OCI-LY3 (cell line): ENCODE measurements around the gene SYT1.

ENCODE experiments used
- H2AFZ ChIP-seq: fragments of 200-600, 300-600 bp; shearing (Covaris generic); 2 replicates; pipeline ENCODE4 v1.6.0; 2014; ENCODE audit warnings: antibody characterized with exemption, low read depth, low read length
- H3K27ac ChIP-seq: fragments of 200-600, 300-600 bp; sonication (generic); 2 replicates; pipeline ENCODE4 v1.5.1; 2014; ENCODE audit warnings: mild to moderate bottlenecking, low read length, moderate library complexity, mixed read lengths
- H3K27me3 ChIP-seq: fragments of 200-600, 300-600 bp; sonication (generic); 2 replicates; pipeline ENCODE4 v1.6.1; 2014; ENCODE audit warnings: low read depth, low read length, mixed read lengths
- H3K36me3 ChIP-seq: fragments of 200-600, 300-600 bp; sonication (generic); replicated peaks from 2 replicates; pipeline ENCODE3; 2014; ENCODE audit warnings: low read depth, low read length, mixed read lengths
- H3K4me1 ChIP-seq: fragments of 300-600, 200-600 bp; sonication (generic); 2 replicates; pipeline ENCODE4 v1.6.1; 2014; ENCODE audit warnings: low read length, mixed read lengths
- H3K4me2 ChIP-seq: fragments of 200-600, 300-600 bp; sonication (generic); 2 replicates; pipeline ENCODE4 v1.6.1; 2014; ENCODE audit warnings: low read length, mixed read lengths
- H3K4me3 ChIP-seq: fragments of 300-600, 200-600 bp; sonication (generic); 2 replicates; pipeline ENCODE4 v1.5.1; 2014; ENCODE audit warnings: antibody characterized with exemption, mild to moderate bottlenecking, low read length, moderate library complexity
- H3K79me2 ChIP-seq: fragments of 300-600, 200-600 bp; shearing (Covaris generic); 2 replicates; pipeline ENCODE4 v1.6.1; 2014; ENCODE audit warnings: mild to moderate bottlenecking, low read length, mixed read lengths
- H3K9ac ChIP-seq: fragments of 300-600, 200-600 bp; shearing (Covaris generic); 2 replicates; pipeline ENCODE4 v1.6.0; 2014; ENCODE audit warnings: mild to moderate bottlenecking, low read length, moderate library complexity
- H3K9me3 ChIP-seq: fragments of 200-600, 300-600 bp; shearing (Covaris generic); 2 replicates; pipeline ENCODE4 v1.6.1; 2014; ENCODE audit warnings: low read length, mixed read lengths; ENCODE audit not compliant: insufficient read depth
- H4K20me1 ChIP-seq: fragments of 200-600, 300-600 bp; sonication (generic); 2 replicates; pipeline ENCODE4 v1.6.1; 2016; ENCODE audit warnings: low read length, mixed read lengths; ENCODE audit not compliant: insufficient read depth
- CTCF ChIP-seq: fragments of 200-600, 300-600 bp; sonication (generic); IDR thresholded peaks from 2 replicates; pipeline ENCODE4 v1.5.1; 2014; ENCODE audit warnings: antibody characterized with exemption, low read length, low read depth
- EZH2phosphoT487 ChIP-seq: fragments of 200-600 bp; shearing (Covaris generic); IDR thresholded peaks from 2 replicates; pipeline ENCODE4 v1.6.1; 2018; ENCODE audit warnings: antibody characterized with exemption, mixed run types, low read depth

The SYT1 gene

GRCh38 chr12:79381248-79382208, 517.0 kb downstream of the SYT1 start:
- peak overlapping the region; percentile 67 for H3K4me2 ChIP-seq
- no peaks in the 10 kb centered on the region for H3K36me3 ChIP-seq
- no peak overlapping the region for H3K9ac ChIP-seq
- H3K4me1 ChIP-seq = peaks cover 10% of the 10 kb centered on the region
- H3K4me3 ChIP-seq = peak overlapping the region; percentile 54
- H3K9me3 ChIP-seq = no peaks in the 10 kb centered on the region
- no peak overlapping the region for H3K27ac ChIP-seq
- no peaks in the 10 kb centered on the region for H3K79me2 ChIP-seq
- peak overlapping the region; percentile 67 for H2AFZ ChIP-seq
- H3K27me3 ChIP-seq = no peaks in the 10 kb centered on the region
- TF ChIP-seq EZH2phosphoT487 (no peak), CTCF (no peak)
- no peaks in the 10 kb centered on the region for H4K20me1 ChIP-seq

GRCh38 chr12:79384551-79384950, 520.0 kb downstream of the SYT1 start:
- no peak overlapping the region for H2AFZ ChIP-seq
- H3K4me1 ChIP-seq = peaks cover 10% of the 10 kb centered on the region
- H3K4me2 ChIP-seq = no peak overlapping the region
- no peak overlapping the region for H3K9ac ChIP-seq
- H3K9me3 ChIP-seq = no peaks in the 10 kb centered on the region
- H3K36me3 ChIP-seq = no peaks in the 10 kb centered on the region
- H3K27ac ChIP-seq = no peak overlapping the region
- H4K20me1 ChIP-seq = no peaks in the 10 kb centered on the region
- no peaks in the 10 kb centered on the region for H3K27me3 ChIP-seq
- no peaks in the 10 kb centered on the region for H3K79me2 ChIP-seq
- H3K4me3 ChIP-seq = no peak overlapping the region
- TF ChIP-seq CTCF (no peak), EZH2phosphoT487 (no peak)

- no peak overlapping the region for H3K4me3 ChIP-seq
- no peaks in the 10 kb centered on the region for H3K79me2 ChIP-seq
- no peak overlapping the region for H3K4me2 ChIP-seq
- H3K27me3 ChIP-seq = no peaks in the 10 kb centered on the region
- no peaks in the 10 kb centered on the region for H4K20me1 ChIP-seq
- no peak overlapping the region for H2AFZ ChIP-seq
- TF ChIP-seq CTCF = no peak
- no peak for TF ChIP-seq EZH2phosphoT487
- H3K36me3 ChIP-seq = no peaks in the 10 kb centered on the region
- no peaks in the 10 kb centered on the region for H3K4me1 ChIP-seq
- no peaks in the 10 kb centered on the region for H3K9me3 ChIP-seq
- no peak overlapping the region for H3K27ac ChIP-seq
- no peak overlapping the region for H3K9ac ChIP-seq
Observed at GRCh38 chr12:79388011-79388410, 523.4 kb downstream of the SYT1 start.

- H3K9me3 ChIP-seq = no peaks in the 10 kb centered on the region
- no peaks in the 10 kb centered on the region for H4K20me1 ChIP-seq
- H3K79me2 ChIP-seq = no peaks in the 10 kb centered on the region
- no peak overlapping the region for H3K27ac ChIP-seq
- no peak overlapping the region for H2AFZ ChIP-seq
- no peak for TF ChIP-seq EZH2phosphoT487
- no peak for TF ChIP-seq CTCF
- no peaks in the 10 kb centered on the region for H3K4me1 ChIP-seq
- H3K36me3 ChIP-seq = no peaks in the 10 kb centered on the region
- H3K9ac ChIP-seq = no peak overlapping the region
- no peaks in the 10 kb centered on the region for H3K27me3 ChIP-seq
- H3K4me2 ChIP-seq = no peak overlapping the region
- H3K4me3 ChIP-seq = no peak overlapping the region
Observed at GRCh38 chr12:79393842-79394241, 529.3 kb downstream of the SYT1 start.
